HG03280 (cell line): Measurements from ENCODE around the gene AKR1A1.
"Not testable (repeated sequence)": the region's sequence is repeated elsewhere in the genome, so short reads cannot be mapped to it uniquely, and the experiment has no call there.

Experiments used
- ATAC-seq: cut with Tn5 transposase; IDR thresholded peaks from one replicate; pipeline ENCODE4 v1.9.1; 2021; ENCODE audit warnings: mild to moderate bottlenecking, moderate library complexity; ENCODE audit not compliant: unreplicated experiment

The AKR1A1 gene

DNA sequence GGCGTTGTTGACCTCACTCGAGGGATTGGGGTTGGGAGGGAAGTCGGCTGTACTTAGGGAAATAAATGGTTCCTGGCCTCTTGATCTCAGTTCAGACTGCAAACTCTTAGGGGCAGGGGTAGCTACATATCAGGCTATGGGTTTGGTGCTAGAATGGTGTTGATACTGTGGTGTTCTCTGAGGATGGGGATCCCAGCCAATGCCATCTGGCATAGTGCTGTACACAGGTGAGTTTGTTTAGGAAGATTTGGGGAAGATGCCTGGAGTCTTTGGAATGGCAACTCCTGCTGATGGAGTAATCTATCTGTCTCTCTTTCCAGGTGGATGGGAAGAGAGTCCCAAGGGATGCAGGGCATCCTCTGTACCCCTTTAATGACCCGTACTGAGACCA is 18.9 kb downstream of the AKR1A1 start:
- no peak for ATAC-seq

DNA sequence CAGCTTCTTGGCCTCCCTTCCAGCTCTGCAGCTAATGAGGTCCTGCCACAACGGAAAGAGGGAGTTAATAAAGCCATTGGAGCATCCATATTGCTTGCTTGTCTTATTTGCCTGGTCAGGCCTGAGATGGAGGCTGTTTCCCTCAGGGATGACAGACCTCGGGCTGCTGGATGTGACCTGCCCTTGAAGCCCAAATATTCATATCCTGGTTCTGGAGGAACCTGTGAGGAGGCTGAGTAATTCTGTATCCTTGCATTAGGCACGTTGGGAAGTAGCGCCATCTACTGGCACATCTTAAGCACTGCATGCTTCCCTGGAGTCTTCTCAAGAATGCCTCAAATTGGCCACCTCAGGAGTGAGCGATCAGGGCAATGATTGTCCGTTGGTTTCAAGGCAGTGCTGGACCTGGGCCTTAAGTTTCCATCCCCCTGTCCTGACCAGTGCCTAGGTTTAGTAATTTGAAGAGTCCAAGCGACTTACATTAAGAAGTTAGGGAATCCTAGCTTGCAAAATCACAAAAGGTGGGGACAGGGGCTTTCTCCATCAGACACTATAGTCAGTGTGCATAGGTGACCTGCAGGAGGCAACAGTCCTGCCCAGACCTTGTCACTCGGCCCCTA is 19.4 kb downstream of the AKR1A1 start:
- ATAC-seq: no peak

DNA sequence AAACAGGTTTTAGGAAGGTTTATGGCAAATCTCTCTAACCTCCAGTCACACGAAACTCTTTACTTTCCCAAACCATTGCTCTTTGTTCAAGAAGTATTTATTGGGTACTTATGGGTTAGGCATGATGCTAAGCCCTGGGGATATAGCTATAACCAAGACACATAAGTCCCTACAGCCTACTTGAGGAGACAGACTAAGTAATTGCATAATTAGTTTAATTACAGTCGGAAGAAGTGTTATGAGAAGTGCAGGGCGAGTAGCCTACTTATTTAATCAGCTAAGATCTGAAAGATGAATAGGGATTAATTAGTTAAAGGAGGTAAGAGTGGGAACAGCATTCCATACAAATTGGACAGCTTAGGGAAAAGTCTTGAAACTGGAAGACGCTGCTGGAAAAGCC is 20.0 kb downstream of the AKR1A1 start:
- ATAC-seq: no peak

DNA sequence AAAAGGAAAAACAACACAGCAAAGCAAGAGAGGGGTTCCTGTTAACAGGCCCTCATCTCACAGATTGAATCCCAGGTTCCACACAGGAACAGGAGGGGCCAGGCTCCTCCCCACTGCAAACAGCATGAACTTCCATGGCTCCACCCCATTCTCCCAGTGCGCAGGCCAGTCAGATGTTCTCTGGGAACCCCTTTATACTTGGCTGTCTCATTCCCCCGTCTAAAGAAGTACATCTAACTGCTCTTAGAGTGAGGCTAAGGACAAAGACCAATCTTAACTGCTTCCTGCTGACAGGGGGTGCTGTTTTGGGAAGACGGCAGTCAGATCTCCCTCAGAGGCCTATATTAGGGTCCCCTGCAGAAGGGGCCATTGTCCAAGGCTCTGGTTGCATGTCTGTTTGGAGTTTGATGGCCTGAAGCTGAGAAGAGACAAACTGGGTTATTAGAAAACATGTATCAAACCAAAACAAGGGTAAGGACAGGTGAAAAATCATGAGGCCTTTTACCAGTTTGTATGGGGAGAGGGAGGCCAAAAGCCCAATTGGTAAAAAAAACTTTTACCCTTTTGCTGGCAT is 22.7 kb downstream of the AKR1A1 start:
- ATAC-seq: no peak

DNA sequence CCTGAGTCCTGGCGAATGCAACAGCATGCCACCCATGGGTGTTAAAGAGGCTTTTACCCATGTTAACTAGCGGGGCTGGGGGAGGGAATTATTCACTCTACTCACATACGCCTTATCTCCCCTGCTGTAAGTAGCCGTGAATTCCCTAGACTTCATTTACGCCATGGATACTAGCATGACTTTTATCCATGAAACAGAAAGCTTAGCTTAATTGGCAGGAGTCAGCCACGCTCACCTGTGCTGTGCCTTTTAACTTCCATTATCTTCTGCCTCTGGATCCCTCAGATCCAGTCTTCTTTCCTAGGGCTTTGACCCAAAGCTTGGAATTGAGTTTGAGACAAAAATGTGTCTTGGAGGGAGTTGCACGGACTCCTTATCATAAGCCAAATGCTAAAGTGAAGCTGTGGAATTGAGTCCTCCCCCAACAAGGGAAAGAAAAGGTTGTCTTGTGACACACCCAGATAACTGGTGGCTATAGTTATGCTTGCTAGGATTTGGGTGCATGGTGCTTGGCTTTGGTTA is 23.5 kb downstream of the AKR1A1 start:
- no peak for ATAC-seq

DNA sequence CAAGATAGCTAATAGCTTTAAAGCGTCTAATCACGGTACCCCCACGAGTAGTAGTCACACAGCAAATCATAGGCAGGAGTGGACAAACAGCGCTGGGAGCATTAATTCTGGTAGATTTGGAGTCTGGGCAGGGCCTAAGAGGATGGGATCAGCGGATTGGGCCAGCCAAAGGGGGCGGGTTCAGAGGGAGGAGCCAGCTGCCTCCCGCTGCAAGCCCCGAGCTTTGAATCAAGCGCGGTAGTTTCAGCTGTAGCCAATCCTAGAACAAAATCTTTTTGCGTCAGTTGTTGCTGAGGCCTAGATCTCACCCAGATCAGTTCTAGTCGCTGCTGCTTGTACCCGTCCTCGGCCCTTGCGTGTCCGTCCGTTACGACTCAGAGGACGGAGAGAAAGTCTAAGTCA is 32.6 kb downstream of the AKR1A1 start:
- peak; percentile 72 for ATAC-seq

DNA sequence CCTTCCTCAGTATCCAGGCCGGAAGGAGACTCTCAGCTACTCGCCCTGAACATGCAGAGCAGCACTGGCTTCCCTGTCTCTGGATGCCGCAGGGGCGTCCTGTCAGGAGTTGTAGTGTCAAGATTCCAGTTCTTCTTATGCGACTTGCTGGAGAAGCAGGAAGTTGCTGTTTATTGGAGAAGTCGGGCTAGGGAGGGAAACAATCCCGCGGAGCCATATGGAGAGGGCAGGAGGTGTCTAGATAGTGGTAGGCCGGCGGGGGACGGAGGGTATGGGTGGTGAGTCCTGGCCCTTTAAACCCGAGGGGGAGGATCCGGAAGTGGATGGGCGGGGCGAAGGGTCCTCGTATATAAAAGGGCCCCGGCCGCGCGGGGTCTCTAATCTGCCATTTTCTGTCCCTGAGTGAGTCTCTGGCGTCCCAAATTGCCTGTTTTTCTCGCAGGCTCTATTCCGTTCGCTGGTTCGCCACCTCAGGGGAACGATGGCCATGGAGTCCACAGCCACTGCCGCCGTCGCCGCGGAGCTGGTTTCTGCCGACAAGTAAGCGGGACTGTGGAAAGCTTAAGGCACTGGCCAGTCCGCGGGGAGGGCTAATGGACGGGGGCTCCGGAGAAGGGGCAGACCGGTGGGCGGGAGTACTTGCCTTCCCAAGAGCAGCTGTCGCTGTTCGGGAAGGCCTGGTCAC is 33.2 kb downstream of the AKR1A1 start, which contains the start of gene NASP:
Gene NASP, plus strand, starts transcription at position 376 of the 685 bp plus-strand sequence. Its CDS starts 106 bp downstream, at position 482.
- ATAC-seq: peak; percentile 47

DNA sequence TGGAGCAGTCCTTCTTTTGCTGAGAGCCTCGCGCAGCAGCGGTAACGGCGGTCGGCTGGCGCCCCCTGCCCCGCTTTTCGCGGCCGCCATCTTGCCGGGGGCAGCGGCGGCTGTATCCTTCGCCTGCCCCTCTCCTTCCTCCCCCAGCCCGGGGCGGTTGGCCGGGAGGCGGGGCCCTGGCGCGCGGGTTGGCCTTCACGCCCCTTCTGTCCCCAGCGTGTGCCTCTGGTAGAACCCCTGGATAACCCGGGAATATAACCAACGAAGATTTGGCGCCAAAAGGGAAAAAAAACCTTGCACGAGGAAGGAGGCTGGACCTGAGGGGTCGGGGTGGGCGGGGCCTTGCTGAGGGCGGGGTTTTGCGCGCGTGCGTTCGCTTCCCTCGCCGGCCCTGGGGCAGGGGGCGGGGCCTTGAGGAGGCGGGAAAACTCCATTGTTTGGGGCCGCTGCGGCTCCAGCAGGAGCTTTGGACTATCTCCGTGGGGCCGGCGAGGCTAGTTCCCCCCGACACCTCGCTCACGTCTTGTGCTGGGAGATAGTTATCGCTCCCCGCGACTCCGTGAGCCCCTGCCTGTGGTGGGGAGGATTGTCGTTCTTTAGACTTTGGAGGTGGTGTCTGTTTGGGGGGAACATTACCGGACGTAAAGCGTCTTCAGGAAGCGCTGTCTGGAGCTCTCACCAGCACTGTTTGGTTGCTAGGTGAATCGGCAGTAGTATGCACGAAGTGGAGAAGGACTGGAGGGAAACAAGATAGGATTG is 33.9 kb downstream of the AKR1A1 start:
- peak; percentile 43 for ATAC-seq

DNA sequence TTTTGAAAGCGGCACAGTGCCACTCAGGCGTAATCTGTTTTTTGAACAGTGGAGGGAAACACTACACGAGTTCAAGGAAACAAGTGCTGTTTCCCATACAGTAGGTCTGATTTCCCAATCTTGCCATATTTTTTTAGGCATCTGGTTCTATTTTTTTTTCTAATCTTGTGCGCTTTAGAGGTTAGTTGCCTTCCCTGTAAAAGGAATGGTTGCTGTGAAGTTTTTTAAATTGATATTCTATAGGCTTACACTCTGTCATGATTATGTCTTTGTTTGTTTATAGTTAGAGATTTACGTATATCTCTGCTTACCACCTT is 34.4 kb downstream of the AKR1A1 start:
- no peak for ATAC-seq

DNA sequence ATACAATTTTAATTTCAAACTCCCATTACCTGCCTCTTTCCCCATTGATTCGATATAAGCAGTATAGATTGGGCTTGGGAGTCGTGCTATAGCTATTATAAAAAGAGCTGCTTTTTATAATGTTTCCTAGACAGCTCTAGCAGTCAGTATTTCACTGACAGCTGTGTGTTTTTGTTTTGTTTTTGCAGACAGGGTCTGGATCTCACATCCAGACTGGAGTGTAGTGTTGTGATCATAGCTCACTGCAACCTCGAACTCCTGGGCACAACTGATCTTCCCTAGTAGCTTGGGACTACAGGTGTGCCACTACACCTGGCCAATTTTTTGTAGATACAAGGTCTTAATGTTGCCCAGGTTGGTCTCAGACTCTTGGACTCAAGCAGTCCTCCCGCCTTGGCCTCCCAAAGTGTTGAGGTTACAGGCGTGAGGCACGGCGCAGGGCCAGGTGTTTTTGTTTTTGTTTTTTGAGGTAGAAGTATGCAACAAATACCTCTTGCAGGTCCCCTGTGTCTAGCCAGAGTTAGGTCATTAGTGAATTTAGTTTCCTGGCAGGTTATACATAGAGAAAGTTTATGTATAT is 35.0 kb downstream of the AKR1A1 start:
- ATAC-seq: no peak

DNA sequence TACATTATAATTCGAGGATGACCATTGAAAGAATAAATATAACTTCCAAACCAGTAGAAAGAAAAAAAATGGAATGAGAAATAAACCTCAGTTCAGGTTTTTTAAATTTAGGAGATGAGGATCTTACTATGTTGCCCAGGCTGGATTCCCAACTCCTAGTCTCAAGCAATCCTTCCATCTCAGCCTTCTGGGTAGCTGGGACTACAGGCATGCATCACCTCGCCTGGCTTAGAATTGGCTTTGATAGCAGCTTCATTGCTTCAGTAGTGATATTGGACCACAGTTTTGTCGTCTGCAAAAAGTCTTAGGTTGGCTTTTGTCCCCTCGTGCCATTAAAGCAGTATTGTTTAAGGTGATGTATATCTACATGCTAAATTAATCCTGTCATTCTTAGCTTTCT is 36.1 kb downstream of the AKR1A1 start:
- ATAC-seq: no peak

DNA sequence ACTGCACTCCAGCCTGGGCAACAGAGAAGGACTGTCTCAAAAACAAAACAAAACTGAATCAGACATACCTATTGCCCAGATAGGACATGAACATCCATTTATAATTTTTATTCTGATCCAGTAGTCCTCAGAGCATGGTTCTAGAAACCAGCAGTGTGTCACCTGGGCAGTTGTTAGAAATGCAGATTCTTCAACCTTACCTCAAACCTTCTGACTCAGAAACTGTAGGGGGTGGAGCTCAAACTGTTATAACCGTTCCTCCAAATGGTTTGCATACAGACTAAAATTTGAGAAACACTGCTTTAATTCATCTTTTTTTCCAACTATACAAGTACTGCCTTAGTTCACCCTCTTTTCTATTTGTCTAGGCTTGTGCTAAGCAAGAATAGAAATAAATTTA is 39.2 kb downstream of the AKR1A1 start:
- no peak for ATAC-seq

DNA sequence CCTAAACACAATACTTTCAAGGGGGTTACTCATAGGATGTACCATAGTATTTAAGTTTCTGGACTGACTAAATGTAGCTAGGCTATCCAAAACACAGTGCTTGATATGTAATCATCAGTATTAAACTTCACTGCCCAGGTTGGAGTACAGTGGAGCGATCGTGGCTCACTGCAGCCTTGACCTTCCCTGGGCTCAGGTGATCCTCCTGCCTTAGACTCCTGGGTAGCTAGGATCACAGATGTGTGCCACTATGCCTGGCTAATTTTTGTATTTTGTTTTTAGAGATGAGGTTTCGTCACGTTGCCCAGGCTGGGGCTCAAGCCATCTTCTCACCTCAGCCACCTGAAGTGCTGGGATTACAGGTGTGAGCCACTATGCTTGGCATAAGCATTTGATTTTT is 43.8 kb downstream of the AKR1A1 start:
- ATAC-seq: no peak

DNA sequence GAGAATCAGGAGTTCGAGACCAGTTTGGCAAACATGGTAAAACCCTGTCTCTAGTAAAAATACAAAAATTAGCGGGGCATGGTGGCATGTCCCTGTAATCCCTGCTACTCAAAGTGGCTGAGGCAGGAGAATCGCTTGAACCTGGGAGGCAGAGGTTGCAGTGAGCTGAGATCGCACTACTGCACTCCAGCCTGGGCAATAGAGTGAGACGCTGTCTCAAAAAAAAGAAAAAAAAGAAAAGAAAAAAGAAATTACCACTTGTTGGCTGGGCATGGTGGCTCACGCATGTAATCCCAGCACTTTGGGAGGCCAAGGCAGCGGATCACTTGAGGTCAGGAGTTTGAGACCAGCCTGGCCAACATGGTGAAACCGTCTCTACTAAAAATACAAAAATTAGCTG is 46.1 kb downstream of the AKR1A1 start:
- ATAC-seq: not testable (repeated sequence)

DNA sequence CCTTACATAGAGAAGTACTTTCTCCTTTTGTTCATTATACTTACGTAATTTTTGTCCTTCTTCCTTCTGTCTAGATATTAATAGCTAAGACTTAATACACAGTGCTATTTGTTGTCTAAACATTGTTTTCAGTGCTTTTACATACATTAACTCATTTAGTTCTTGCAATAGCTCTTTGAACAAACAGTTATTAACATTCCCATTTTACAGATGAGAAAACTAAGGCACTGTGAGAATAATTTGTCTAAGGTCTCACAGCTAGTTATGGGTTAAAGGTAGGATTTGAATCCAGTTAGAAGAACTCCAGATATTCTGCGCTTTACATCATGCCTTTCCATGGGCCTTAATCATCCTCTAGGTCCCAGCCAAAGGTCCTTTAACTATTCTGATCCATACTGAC is 53.6 kb downstream of the AKR1A1 start:
- no peak for ATAC-seq

DNA sequence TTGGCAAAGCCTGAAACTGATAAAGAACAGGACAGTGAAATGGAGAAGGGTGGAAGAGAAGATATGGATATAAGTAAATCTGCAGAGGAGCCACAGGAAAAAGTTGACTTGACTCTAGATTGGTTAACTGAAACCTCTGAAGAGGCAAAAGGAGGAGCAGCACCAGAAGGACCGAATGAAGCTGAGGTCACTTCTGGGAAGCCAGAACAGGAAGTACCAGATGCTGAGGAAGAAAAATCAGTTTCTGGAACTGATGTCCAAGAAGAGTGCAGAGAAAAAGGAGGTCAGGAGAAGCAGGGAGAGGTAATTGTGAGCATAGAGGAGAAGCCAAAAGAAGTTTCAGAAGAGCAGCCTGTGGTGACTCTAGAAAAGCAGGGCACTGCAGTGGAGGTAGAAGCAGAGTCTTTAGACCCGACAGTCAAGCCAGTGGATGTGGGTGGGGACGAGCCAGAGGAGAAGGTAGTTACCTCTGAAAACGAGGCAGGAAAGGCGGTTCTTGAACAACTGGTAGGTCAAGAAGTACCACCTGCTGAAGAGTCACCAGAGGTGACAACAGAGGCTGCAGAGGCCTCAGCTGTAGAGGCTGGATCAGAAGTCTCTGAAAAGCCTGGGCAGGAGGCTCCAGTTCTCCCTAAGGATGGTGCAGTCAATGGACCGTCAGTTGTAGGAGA is 56.9 kb downstream of the AKR1A1 start:
- ATAC-seq: no peak

DNA sequence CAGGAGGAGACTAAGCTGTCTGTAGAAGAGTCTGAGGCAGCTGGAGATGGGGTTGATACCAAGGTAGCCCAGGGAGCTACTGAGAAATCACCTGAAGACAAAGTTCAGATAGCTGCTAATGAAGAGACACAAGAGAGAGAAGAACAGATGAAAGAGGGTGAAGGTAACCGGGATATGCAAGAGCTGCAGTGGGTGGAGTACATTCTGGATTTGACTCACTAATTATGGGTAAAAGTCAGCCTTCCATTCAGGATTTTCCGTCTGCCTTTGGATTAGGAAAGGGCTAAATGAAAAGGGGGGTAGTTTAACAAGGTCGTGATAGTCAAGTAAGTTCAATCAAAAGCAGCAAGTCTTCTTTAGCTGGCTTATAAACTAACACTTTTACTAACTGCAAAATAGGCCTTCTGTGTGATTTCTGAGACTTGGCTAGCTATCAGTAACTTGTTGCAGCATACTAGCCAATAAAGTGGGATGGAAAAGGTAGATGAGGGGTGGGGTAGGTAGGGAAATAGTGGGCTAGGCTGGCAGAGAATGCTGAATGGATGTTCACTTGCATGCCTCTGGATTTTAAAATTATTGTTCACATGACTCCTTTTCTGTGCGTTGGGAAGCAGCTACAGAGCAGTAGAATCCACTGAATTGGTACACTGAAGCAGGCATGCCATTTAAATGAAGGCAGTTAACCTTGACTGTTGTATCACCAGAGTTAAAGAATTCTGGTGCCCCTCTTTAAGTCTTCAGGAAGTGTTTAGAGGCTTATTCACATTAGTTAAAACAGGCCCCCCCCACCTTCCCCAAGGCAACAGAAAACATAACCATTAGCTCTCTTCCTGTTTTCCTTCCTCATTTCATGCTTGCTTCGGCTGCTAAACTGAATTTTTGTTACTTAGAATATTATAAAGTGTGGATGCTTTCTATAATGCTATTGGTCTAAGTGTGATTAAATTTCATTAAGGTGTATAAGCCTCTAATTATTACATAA is 57.8 kb downstream of the AKR1A1 start:
- ATAC-seq: no peak

DNA sequence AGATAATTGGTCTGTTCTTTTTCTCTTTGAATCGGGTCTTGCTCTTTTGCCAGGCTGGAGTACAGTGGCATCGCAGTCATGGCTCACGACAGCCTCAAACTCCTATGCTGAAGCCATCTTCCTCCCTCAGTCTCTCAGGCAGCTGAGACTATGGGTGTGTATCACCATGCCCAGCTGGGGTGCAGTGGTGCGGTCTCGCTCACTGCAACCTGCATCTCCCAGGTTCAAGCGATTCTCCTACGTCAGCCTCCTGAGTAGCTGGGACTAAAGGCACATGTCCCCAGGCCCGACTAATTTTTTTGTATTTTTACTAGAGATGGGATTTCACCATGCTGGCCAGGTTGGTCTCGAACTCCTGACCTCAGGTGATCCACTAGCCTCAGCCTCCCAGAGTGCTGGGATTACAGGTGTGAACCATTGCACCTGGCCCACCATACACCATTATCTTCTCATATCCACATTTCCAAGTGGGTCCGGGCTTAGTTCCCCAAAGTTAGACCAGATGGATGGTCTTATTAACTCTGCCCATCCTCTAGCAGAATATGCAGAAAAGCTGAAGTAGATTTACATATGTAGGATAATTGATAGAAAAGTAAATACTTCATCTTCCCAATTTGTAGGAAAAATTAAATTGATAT is 60.1 kb downstream of the AKR1A1 start:
- no peak for ATAC-seq

DNA sequence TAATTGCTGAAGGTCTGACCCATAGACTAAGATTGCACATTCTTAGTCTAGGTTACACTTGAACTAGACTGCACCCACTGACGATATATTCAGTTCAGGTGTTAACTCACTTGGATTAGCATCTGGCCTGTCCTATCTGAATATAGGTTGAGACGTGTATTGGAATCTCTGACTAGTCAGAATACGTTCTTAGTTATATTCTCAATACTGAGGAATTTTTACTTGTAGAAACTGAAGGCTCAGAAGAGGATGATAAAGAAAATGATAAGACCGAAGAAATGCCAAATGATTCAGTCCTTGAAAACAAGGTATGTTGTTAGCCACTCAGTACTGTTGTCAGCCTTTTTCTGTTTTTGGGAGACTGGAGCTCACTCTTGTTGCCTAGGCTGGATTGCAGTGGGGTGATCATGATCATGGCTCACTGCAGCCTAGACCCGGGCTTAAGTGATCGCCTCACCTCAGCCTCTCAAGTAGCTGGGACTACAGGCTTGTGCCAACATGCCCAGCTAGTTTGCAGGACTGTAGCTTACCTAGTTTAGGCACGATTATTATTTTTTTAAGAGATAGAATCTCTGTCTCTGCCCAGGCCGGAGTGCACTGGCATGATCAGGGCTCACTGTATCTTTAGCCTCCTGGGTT is 62.4 kb downstream of the AKR1A1 start:
- ATAC-seq: no peak
